GM18858 (cell line): ENCODE results near the gene DNM3.

Source experiments
- ATAC-seq: cut with Tn5 transposase; IDR thresholded peaks from one replicate; pipeline ENCODE4 v1.9.1; 2021; ENCODE audit not compliant: unreplicated experiment

The DNM3 gene

DNA sequence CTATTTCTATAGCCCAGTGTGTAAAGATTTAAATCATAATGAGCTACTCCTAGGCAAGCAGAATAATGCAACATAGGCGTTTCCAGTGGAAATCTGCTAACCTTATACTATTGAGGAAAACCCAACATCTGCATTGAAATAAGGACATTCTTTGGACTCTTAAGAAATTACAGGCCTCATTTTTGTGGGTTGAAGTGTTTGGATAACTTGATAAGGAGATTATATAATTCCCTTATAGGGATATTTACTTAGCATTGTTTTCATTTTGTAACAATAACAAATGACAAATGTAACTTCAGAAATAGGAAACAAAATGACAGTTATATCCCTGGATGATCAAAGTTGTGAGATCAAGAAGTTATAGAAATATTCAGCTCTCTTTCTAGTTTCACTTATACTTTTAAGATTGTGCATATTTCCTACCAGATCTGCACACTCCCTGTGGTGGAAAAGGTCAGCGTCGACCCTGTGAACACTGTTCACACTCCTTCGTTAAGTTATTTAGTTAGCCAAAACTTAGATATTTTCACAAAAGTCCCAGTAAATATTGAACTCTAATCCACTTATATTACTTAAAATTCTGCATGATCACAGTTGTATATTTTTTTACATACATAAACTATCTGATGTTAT is 294.8 kb downstream of the DNM3 start:
- ATAC-seq = no peak

DNA sequence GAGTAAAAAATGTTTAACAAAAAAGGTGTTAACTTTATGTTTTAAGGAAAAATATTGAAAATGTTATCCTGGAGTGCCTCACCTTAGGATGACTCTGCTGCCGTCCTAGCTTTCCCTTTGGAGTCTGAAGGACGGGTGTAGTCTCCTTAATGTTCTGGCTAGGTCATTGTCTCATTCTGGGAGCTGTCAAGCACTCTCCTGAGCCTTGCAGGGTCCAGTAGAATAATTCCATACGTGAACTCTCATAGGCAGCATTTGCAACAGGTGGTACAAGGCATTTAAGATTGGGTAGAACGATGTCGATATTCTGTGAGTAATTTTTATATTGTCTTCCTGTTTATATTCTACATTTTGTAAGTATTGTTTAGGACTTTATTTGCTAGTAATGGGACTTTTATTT is 295.6 kb downstream of the DNM3 start:
- ATAC-seq = no peak

DNA sequence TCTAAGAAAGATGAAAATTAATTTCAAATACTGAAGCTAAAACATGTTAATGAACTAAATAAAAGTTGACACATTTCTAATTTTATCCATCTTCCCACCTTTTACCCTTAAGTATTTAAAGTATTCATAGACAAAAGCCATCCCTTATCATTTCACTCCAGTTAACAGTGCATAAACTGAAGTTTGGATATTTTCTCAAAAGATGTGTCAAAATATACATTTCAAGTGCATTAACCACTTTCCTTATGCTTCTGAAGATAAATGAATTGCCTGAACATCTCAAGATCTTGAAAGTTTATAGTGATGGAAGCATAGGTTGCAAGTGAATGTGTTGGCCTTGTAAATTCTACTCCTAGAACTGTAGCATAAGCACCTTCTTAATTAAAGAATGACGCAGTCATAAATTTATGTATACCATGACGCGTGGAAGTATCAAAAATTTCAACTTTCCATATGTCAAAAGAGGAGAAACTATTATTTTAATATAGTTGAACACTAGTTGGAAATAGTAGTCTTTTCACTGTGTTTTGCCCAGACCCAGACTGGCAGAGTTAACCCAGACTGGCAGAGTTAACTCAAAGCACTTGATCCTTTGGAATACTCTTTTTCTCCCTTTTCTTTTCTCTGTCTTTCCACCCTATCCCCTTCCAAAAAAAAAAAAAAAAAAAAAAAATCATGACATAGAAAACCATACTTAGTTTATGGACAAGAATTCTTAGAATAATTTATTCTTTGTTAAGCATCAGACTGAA is 296.6 kb downstream of the DNM3 start:
- ATAC-seq = no peak

DNA sequence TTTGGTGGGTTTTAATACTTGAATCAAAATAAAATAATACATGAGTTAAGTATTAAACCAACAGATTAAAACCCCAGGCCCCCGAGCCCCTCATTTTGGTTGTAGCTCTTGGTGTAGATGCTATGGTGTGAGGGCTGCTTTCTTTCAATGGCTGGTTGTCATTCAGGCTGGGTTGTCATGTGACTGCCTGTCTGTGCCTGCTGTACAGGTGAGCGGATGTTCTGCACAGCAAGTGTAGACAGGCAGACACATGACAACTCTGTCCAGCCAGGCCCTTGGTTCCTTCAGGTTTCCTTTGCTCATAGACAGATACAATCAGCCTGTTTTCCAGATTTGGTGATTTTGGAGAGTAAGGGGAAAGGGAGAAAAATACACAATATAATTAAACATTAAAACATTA is 297.3 kb downstream of the DNM3 start:
- ATAC-seq = no peak

DNA sequence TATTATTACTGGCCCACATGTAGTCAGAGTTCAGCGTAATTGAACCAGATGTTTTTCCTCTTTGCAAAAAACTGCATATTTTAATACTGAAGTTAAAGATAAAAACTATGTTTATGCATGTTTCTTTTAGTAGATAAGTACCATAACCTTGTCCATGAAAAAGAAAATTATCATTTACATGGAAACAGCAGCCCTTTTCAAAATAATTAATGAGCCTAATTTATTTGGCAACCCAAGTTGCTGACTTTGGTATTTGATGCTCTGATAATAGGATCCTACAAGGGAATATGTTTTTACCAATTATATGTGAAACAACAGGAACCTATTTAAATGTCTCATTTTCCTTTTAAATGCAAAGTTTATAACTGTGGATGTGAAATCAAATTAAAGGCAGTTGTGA is 297.9 kb downstream of the DNM3 start:
- no peak for ATAC-seq

DNA sequence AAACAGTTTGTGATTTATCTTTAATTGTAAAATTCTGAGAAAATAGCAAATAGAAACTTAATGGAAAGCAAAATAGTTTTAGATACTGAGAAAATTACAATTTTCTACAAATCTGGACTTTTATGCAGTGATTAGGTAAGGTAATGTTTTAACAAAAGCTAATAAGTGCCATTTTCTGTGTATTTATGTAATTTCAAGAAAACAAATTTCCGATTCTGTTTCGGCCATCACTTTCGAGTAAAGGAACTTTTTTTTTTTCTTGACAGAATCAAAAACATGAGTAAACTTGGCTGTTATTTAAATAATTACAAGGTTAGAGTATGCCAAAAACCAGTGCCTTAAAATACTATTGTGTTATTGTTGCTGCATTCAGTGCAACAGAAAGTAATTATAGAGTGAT is 298.8 kb downstream of the DNM3 start:
- ATAC-seq = no peak

DNA sequence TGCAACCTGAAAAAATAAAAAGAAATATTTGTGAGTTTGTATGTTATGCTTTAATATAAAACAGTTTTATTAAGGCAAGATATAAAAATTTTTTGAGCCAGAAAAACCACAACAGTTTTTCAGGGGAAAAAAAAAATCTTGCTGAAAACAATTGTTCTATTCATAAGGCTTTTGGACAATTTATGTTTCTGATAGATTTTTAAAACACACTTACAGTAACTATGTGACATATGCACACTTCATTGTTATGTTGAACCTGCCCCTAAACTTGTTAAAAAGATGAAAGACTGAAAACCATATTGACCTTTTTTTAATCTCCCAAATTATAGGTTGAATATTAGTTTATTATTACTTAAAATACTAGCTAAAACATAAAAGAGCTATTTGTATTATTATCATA is 299.3 kb downstream of the DNM3 start:
- no peak for ATAC-seq

DNA sequence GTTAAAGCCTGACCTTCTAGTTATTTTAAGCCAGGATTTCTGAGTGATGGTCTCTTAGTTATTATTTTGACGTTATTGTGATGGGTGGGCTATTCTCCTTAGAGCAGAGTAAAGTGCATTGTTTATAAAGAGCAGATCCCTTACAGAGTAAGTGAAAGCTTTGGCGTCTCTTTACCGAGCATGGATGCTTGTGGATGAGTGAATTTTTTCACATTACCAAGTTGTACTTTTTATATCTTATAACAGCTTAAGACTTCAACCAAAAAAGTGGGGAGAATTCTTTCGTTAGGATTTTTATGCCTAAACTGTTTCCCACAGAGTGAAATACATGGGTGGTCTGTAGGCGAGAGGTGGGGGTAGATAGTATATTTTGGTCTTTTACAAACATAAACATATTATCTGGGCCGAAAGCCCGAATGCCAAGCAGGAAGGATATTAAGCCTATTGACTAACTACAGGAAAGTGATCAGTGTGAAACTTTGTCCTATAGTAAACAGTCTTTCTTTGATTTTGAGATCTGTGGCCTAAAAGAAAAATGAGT is 300.1 kb downstream of the DNM3 start:
- no peak for ATAC-seq

DNA sequence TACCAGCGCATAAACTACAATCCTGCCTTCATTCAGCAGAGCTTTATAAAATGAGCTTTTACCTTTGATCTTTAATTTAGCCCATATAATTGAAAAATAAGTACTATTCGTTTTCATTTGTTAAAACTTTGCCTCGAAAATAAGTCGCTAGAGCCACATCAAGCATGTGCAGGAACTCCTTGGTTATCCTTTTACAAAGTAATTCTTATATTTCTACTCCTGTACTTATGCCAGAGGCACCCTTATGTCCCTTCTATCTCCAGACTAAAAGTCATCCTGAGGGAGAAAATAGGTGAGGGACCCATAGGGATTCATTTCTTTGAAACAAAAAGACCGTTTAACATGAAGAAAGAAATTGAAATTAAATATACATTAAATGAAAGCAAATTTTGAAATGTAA is 301.0 kb downstream of the DNM3 start:
- ATAC-seq = no peak

DNA sequence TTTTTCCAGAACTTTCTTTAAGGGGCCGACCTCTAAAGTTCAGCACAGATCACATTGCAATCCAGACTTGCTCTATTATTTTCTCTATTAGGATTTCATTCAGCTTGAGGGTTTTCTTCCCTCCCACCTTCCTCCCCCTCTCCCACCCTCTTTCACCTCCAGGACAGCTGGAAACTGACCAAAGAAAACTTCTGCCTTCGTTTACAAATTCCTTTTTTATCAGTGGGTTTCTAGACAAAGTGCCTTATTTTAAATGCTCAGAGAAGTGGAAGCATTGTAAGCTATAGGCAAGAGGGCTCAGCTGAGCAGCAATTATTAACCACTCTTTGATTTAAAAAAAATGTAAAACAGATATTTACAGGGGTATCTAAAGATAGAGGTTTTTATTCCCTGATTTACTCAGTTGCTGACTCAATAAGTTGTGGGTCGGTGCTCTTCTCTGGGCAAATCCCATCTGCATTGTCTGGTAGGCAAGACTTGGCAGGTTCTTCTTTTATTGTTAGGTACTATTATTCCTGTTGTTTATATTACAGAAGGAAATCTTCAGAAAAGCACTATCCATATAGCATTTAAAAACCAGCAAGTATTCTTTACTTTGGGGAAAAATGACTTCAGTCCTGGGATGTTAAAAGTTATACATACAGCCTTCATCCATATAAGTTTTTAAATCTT is 302.2 kb downstream of the DNM3 start:
- ATAC-seq = no peak

DNA sequence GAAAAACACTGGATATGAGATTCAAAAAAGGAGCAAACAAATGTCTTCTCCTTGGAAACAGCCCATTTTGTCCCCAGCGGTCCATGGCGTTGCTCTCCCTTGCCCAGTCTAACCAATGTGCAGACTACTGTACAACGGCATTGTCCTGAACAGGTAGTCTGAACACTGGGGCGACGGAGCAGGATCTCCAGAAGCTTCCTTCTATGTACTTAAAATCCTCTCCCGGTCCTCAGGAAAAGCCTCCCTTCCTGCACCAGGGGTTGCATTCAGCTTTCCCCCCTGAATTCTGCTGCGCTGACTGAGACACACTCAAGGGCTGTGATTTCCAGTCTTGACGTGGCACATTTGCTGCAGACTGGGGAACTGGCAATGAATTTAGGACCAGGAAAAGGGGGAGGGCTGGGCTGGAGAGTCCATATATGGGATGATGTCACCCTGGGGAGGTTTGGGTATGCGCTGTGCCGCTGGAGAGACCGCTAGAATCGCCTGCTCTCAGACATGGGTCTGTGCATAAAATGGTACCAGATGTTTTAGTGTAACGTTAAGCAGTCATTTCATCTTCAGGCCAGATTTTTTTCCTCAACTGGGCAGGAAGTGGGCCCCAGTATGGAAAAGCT is 303.3 kb downstream of the DNM3 start:
- no peak for ATAC-seq

DNA sequence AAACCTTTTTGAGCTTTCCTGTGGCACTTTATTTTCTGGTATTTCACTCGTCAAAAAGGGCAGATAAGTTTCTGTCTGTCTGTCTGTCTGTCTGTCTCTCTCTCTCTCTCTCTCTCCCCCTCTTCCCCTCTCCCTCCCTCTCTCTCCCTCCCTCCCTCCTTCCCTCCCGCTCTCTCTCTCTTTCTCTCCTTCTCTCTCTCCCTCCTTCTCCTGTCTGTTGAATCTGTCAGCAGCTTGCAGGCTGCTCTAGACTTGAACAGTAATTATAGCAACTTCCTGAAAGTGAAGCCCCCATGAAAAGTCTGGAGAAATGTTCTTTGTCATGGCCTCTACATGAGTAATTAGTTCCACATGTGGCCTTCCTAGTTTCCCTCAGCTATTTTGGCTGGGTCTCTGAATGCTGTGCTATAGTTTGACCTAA is 303.9 kb downstream of the DNM3 start:
- no peak for ATAC-seq

DNA sequence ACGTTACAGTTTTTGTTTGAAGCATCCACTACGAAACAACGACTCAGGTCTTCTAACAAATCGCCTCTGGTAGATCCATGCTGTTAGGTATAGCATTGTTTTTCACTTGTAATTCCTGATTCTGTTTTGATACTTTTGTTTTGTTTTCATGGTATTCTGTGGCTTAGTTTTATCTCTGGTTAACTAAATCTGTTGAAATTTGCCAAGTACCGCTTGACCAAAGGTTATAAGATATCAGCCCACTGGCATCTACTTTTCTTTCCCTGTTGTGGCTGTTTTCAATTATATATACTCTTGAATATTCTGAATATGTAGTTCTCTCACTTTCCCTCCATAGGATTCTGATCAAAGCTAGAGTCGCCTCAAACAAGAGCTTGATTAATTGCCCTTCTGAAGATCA is 304.4 kb downstream of the DNM3 start:
- no peak for ATAC-seq

DNA sequence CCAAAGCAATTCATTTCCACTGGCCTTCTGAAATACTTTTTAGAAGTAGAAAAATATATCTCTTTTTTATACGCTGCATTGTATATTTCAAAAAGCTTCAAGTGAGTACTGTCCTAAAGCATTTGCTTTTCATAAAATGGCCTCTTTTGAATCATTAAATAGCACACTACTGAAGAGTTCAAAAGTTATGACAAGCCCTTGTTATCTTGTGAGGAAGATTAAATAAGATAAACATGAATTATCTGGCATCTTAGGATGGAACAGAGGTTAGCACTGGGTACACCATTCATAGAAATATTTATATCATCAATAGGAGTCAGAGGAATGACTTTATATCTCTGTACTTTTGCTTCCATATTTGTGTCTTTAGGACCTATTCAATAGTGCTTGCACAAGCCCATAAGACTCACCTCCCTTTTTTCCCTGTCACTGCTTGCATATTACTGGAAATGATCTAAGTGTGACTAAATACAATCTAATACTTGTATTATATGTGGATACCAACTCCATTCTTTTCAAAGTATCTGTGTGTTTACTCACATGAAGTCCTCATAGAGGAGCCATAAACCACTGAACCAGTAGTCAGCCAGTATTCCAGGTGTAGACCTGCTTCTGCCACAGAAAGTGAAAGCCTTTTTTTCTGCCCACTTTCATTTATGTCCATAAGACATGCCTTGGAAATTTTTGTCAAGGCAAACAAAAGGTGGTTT is 305.0 kb downstream of the DNM3 start:
- no peak for ATAC-seq

DNA sequence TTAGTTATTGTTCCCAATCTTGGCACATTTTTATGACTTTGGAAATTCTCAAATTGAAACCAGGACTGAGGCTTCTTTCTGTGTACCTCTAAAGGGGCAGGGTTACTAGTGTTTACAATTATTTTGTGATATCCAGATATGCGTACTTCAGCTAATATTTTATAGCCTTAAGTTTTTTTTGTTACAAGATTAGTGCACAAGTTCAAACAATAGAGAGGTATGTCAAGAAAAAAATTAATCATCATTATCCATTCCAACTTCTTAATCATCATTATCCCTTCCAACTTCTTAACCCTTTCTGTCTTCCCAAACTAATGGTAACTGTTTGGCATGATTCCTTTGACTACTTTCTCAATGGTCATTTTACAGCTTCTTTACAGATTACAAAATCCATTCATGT is 306.2 kb downstream of the DNM3 start:
- no peak for ATAC-seq

DNA sequence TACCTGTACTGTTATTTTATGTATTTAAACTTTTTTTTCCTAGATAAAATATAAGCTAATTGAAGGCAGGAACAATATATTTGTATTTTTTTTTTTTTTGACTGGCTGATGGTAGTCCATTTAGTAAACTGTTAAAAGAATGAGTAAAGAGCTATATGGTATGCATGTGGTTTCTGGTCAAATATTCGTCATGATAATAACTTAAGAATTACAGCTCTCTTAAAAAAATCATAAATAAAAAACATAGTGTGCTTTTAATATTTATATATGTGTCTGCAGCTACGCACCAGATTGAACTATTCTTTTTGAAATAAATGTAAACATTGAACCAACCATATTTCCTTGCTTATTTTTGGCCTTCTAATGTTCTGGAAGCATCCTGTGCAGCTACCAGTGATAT is 306.9 kb downstream of the DNM3 start:
- ATAC-seq = no peak

DNA sequence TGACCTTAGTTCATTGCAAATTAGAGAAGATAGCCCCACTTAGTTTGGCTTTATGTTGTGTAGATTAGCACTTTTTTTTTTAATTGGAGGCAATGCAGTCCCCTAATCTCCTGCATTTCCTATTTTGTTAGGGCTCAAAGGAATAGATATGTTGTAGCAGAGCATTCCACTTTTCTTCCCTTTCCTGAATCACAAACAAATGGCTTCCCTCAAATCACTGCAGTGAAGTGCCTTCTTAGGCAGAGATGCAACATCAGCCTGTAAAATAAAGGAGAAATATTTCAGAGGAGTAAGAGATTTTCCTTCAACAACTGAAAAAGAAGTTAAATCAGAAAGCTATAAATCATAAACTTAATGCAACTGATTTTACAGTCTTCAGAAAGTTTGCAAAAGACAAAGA is 307.4 kb downstream of the DNM3 start:
- no peak for ATAC-seq

DNA sequence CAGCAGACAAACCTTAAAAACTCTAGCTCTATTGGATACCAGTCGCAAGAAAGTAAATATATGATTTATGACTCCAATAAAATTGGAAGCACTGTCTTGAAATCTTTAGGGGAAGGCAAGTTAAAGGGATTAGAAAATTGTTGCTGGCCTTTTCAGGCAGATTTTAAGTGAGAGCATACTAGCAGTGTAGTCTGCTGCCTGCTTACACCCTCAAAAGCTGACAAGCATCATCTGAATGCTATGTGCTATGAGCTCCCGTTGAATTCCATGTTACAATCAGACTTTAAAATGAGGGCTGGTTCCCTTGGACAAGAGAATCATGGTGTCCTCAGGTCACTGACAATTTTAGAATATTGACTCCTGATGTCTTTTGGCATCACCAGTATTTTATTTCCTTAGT is 308.0 kb downstream of the DNM3 start:
- ATAC-seq = no peak

DNA sequence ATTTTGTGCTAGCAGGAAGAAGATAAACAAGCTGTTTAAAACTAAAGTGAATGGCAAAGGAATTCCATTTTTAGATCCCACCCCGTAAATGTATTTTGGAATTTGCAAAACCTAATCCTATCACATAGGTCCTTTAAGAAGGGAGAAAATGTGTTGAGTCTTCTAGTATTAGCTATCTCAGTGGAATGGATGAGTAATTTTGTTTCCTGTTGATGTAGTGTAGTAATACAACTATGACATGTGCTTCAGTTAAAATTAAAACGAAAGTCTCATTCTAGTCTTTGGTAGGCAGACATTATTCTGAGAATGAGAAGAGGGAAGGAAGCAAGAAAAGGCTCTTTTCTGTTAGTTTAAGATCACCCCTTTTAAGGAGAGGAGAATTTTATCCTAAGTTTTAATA is 313.3 kb downstream of the DNM3 start:
- no peak for ATAC-seq

DNA sequence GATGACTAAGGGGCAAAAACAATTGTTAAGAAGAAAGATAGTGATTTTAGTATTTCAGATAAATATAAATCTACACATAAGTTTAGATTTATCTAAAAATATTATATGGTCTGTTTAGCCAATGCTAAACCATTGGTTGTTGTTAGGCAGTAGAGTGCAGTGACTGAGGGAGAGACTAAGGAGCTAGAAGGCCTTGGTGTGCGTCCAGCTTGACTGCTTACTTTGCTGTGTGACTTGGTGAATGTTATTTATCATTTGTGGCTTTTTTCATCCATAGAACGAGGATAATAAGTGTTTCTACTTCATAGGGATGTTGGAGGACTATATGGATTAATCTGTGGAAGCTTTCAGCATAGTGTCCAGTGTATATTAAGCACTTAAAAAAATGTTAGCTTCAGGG is 314.5 kb downstream of the DNM3 start:
- ATAC-seq = no peak

DNA sequence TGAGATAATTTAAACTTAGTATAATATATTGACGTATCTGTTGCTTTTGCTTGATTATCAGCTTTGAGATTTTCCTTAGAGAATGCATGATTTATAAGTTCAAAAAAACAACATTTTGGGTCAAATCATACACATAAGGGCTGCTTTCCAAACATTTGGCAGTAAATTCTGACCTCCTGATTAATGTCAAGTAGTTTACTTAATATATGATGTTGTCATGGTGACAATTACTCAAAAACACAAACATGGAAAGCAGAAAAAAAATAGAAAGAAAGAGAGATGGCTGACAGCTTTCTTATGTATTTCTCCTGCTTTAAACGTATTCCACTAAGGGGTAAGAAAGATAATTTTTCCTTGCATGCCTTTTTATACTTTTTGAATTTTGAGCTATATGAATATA is 320.9 kb downstream of the DNM3 start:
- ATAC-seq = no peak
